SH-SY5Y (cell line): Measurements from ENCODE around the gene WNT3A.

ENCODE experiments used
- GATA2 ChIP-seq: IDR thresholded peaks from 2 replicates; pipeline ENCODE4 v1.6.1; 2011; ENCODE audit warnings: mild to moderate bottlenecking, low read depth, low read length
- GATA3 ChIP-seq: IDR thresholded peaks from 2 replicates; pipeline ENCODE4 v1.6.1; 2011; ENCODE audit warnings: low read depth, mild to moderate bottlenecking, low read length, moderate library complexity

GRCh38 chr1:228009116-228009827, 2.5 kb downstream of the WNT3A start:
- no peak for TF ChIP-seq GATA2
- TF ChIP-seq GATA3: no peak
